KMS-11 (cell line): ENCODE data around the gene DTYMK.

Source experiments
- H2AFZ ChIP-seq: fragments of 200-600 bp; sonication (generic); 2 replicates; pipeline ENCODE4 v1.6.1; 2016; ENCODE audit warnings: antibody characterized with exemption, mixed run types, low read depth
- H3K27ac ChIP-seq: fragments of 200-600 bp; sonication (generic); 2 replicates; pipeline ENCODE4 v1.6.1; 2016; ENCODE audit warnings: mild to moderate bottlenecking, mixed run types
- H3K27me3 ChIP-seq: fragments of 200-600 bp; sonication (generic); 2 replicates; pipeline ENCODE4 v1.6.1; 2017; ENCODE audit warnings: mild to moderate bottlenecking, low read depth, mixed run types, moderate library complexity; ENCODE audit not compliant: insufficient read depth
- H3K36me3 ChIP-seq: fragments of 200-600 bp; sonication (generic); 2 replicates; pipeline ENCODE4 v1.6.1; 2017; ENCODE audit warnings: mild to moderate bottlenecking, mixed run types; ENCODE audit not compliant: insufficient read depth
- H3K4me1 ChIP-seq: fragments of 200-600 bp; sonication (generic); 2 replicates; pipeline ENCODE4 v1.6.1; 2016; ENCODE audit warnings: mild to moderate bottlenecking, low read depth, mixed run types; ENCODE audit not compliant: poor library complexity, severe bottlenecking
- H3K4me2 ChIP-seq: fragments of 200-600 bp; sonication (generic); 2 replicates; pipeline ENCODE4 v1.7.0; 2016; ENCODE audit warnings: mild to moderate bottlenecking, mixed run types
- H3K4me3 ChIP-seq: fragments of 200-600 bp; sonication (generic); IDR thresholded peaks from 2 replicates; pipeline ENCODE4 v1.6.1; 2017; ENCODE audit warnings: low read depth, low read length, mixed read lengths; ENCODE audit not compliant: insufficient read depth
- H3K79me2 ChIP-seq: fragments of 200-600 bp; sonication (generic); 2 replicates; pipeline ENCODE4 v1.6.1; 2016; ENCODE audit warnings: low read depth, mixed run types; ENCODE audit not compliant: insufficient read depth
- H3K9ac ChIP-seq: fragments of 200-600 bp; sonication (generic); 2 replicates; pipeline ENCODE4 v1.6.1; 2016; ENCODE audit warnings: mild to moderate bottlenecking, mixed run types
- H4K20me1 ChIP-seq: fragments of 200-600 bp; sonication (generic); 2 replicates; pipeline ENCODE4 v1.6.1; 2016; ENCODE audit warnings: mild to moderate bottlenecking, mixed run types; ENCODE audit not compliant: insufficient read depth
- CTCF ChIP-seq: fragments of 200-600 bp; sonication (generic); conservative IDR thresholded peaks from 2 replicates; pipeline ENCODE4 v1.6.1; 2017; ENCODE audit warnings: low read depth, mild to moderate bottlenecking, antibody characterized with exemption, low read length, moderate library complexity, mixed read lengths

Gene DTYMK

GRCh38 chr2:241629762-241630435 is 56.7 kb downstream of the DTYMK start:
- Histone ChIP-seq H3K4me3 (no peak overlapping the region), H3K36me3 (no peaks in the 10 kb centered on the region; the same call in 1 of the 2 replicates), H3K4me2 (no peak overlapping the region), H3K4me1 (no peaks in the 10 kb centered on the region), H3K27me3 (no peaks in the 10 kb centered on the region), H2AFZ (no peak overlapping the region), H3K79me2 (peaks cover 31% of the 10 kb centered on the region), H3K9ac (no peak overlapping the region), H4K20me1 (no peaks in the 10 kb centered on the region), H3K27ac (no peak overlapping the region)
- no peak for TF ChIP-seq CTCF

- no peak overlapping the region for H3K27ac ChIP-seq
- H2AFZ ChIP-seq, result no peak overlapping the region
- no peak overlapping the region for H3K4me2 ChIP-seq
- no peaks in the 10 kb centered on the region for H3K4me1 ChIP-seq
- no peak overlapping the region for H3K4me3 ChIP-seq
- H3K79me2 ChIP-seq, result peaks cover 21% of the 10 kb centered on the region; the same call in 1 of the 2 replicates
- H3K36me3 ChIP-seq, result no peaks in the 10 kb centered on the region
- H3K9ac ChIP-seq, result no peak overlapping the region
- H3K27me3 ChIP-seq, result no peaks in the 10 kb centered on the region
- no peak for TF ChIP-seq CTCF
- no peaks in the 10 kb centered on the region for H4K20me1 ChIP-seq
Measured at GRCh38 chr2:241627675-241628074, 58.9 kb downstream of the DTYMK start.
